Right lobe of liver (tissue), 6 donors: Measurements from ENCODE around the gene CLMP. TPM values are rescaled to one million over a fixed set of nuclear protein-coding genes. Genes with fewer than 3 reads are reported as not detected.

Experiments used
- ATAC-seq, 4 donors: fragments of 200-7000 bp; cut with Tn5 transposase; one replicate each; pipeline ENCODE4 v1.9.1; 2020; ENCODE audit warnings: mild to moderate bottlenecking in 4 of 4, moderate library complexity in 4 of 4
- DNase-seq, 3 donors: peaks; one replicate each; pipeline ENCODE4 v3.0.0-alpha.2; 2020
- H3K27ac ChIP-seq, 3 donors: fragments of 200-600 bp; one replicate each; pipeline ENCODE4 v1.8.0; 2022
- H3K27me3 ChIP-seq, 2 donors: fragments of 200-600 bp; one replicate each; pipeline ENCODE4 v1.8.0; 2022
- H3K36me3 ChIP-seq, 4 donors: fragments of 200-600 bp; sonication (generic) in 1 of 4; one replicate each; pipeline versions ENCODE4 v1.5.1 to v1.8.0; 2017 to 2022; ENCODE audit warnings: control low read depth in 1 of 4
- H3K4me1 ChIP-seq, 4 donors: fragments of 200-600 bp; sonication (generic) in 1 of 4; one replicate each; pipeline versions ENCODE4 v1.5.1 to v1.8.0; 2017 to 2022; ENCODE audit warnings: control low read depth in 1 of 4
- H3K4me3 ChIP-seq, 3 donors: fragments of 200-600 bp; one replicate each; pipeline ENCODE4 v1.8.0; 2022
- H3K9me3 ChIP-seq, 4 donors: fragments of 200-600 bp; sonication (generic) in 1 of 4; one replicate each; pipeline versions ENCODE4 v1.5.1 to v1.8.0; 2017 to 2022; ENCODE audit warnings: control low read depth in 1 of 4
- CTCF ChIP-seq, 4 donors: fragments of 200-600 bp in 3 of 4; fragments of 450-650 bp in 1 of 4; IDR thresholded peaks; one replicate each; pipeline versions ENCODE4 v1.5.1 to v1.8.0; 2016 to 2022; ENCODE audit warnings: antibody characterized with exemption in 4 of 4, mild to moderate bottlenecking in 2 of 4
- POLR2A ChIP-seq: fragments of 450-650 bp; IDR thresholded peaks from one replicate; pipeline ENCODE4 v1.6.1; 2017; ENCODE audit warnings: antibody characterized with exemption, mild to moderate bottlenecking
- WGBS: methylation state at CpG from one replicate; pipeline ENCODE4 v1.1.6; 2018; ENCODE audit warnings: low coverage, low lambda C conversion rate; ENCODE audit not compliant: insufficient coverage; ENCODE audit errors: missing lambda C conversion rate; 5-methylcytosine and 5-hydroxymethylcytosine counted together
- intact Hi-C, 2 donors: fragments of 100-400 bp; cut with DNase I; formaldehyde crosslinking; loops; one replicate each; pipeline versions ENCODE4 v1.11.2 to v1.14.1; 2022
- total RNA-seq, 6 experiments: library from RNA; depleted of rRNA in 2 of 6; stranded (reverse); fragments of >200 nt in 2 of 6; fragmentation: NEBNext Ultra II Directional in 3 of 6; extraction: Animal tissue kit (Norgen Biotek cat#: 25700) in 3 of 6; gene quantifications; one replicate each; pipeline versions ENCODE4 v1.1.0 to v1.2.4, GENCODE V29; 2016 to 2023
- donor health status: DM: no; HTN: yes; CAD: no.
- donor health status: DM: no; HTN: no; CAD: no.
- donor health status: DM: no; HTN: no; CAD: no.
- donor health status: DM: no; HTN: yes; CAD: no.
- donor health status: DM: no; HTN: yes; CAD: no.

The CLMP gene
- total RNA-seq, 6 experiments from 2014 or later, result 0.17 to 1.2 (median 0.51) TPM

GRCh38 chr11:123185326-123185725 is 9.7 kb downstream of the CLMP start:
- no peaks in the 10 kb centered on the region for H3K4me1 ChIP-seq
- ATAC-seq (peak in 1 of 4 donors; percentile 30), DNase-seq (no peak)
- TF ChIP-seq CTCF (IDR thresholded peaks at IDR 0.05) (no peak), POLR2A (no peak)
- no peak overlapping the region for H3K27ac ChIP-seq
- no peak overlapping the region for H3K4me3 ChIP-seq
- WGBS, result 63% methylated on average over 6 of the region's 12 CpGs
- intact Hi-C loops, result no loop called here
- H3K9me3 ChIP-seq, result no peaks in the 10 kb centered on the region
- no peaks in the 10 kb centered on the region for H3K27me3 ChIP-seq
- H3K36me3 ChIP-seq, result no peaks in the 10 kb centered on the region

- TF ChIP-seq CTCF (IDR thresholded peaks at IDR 0.05) (no peak), POLR2A (no peak)
- ATAC-seq, result no peak
- no peaks in the 10 kb centered on the region for H3K27me3 ChIP-seq
- no peaks in the 10 kb centered on the region for H3K9me3 ChIP-seq
- H3K36me3 ChIP-seq, result no peaks in the 10 kb centered on the region
- no peaks in the 10 kb centered on the region for H3K4me1 ChIP-seq
- no peak for DNase-seq
- intact Hi-C loops, result no loop called here
- no peak overlapping the region for H3K4me3 ChIP-seq
- no peak overlapping the region for H3K27ac ChIP-seq
- WGBS, result 41% methylated on average over 6 of the region's 6 CpGs
Observed at GRCh38 chr11:123184531-123184930, 10.5 kb downstream of the CLMP start.

DNA sequence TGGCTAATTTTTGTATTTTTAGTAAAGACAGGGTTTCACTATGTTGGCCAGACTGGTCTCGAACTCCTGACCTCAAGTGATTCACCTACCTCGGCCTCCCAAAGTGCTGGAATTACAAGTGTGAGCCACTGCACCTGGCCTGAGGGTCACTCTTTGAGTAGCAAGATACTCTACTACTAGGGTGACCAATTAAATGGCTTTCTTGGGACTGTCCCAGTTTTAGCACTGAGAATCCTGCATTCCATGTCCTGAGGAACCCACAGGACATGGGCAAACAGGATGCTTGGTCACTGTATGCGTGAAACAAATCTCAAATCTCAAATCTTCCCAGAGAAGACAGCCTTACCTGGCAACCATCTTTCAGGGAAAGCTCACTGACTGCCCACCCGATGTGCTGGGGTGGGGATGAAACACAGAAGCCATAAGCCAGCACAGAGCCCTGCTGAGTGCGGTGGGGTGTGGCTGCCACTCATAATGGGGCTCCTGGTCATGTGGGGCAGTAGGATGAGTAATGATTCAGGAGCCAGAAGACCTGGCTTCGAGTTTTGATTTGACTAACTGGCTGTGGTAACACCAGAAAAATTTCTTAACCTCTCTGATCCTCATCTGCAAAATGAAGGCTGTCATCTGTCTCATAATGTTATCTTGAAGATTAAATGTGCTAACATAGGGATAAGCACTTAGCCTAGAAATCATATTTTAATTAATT is 11.5 kb downstream of the CLMP start:
- H3K27me3 ChIP-seq, result no peaks in the 10 kb centered on the region

GRCh38 chr11:123181767-123182500 is 13.1 kb downstream of the CLMP start:
- TF ChIP-seq CTCF (IDR thresholded peaks at IDR 0.05) (no peak), POLR2A (no peak)
- DNase-seq, result no peak
- 68% methylated on average over 10 of the region's 10 CpGs for WGBS

More for the DNA sequence above, 11.5 kb downstream of the CLMP start:
- DNase-seq (no peak), ATAC-seq (no peak)
- Histone ChIP-seq H3K9me3 (no peaks in the 10 kb centered on the region), H3K4me1 (no peaks in the 10 kb centered on the region), H3K4me3 (no peak overlapping the region), H3K27ac (no peak overlapping the region), H3K36me3 (no peaks in the 10 kb centered on the region)
- 59% methylated on average over 3 of the region's 6 CpGs for WGBS
- TF ChIP-seq POLR2A (no peak), CTCF (IDR thresholded peaks at IDR 0.05) (no peak)
- intact Hi-C loops, result no loop called here

More at GRCh38 chr11:123181767-123182500, 13.1 kb downstream of the CLMP start:
- intact Hi-C loops, result no loop called here
- H3K4me3 ChIP-seq, result no peak overlapping the region
- no peaks in the 10 kb centered on the region for H3K27me3 ChIP-seq
- H3K9me3 ChIP-seq, result no peaks in the 10 kb centered on the region
- H3K4me1 ChIP-seq, result no peaks in the 10 kb centered on the region
- ATAC-seq, result no peak
- no peaks in the 10 kb centered on the region for H3K36me3 ChIP-seq
- no peak overlapping the region for H3K27ac ChIP-seq
